OCI-LY1 (cell line): Measurements from ENCODE around the gene SNRNP40.

Experiments
- CTCF ChIP-seq: fragments of 200-600 bp; sonication (generic), shearing (Covaris generic); IDR thresholded peaks from 2 replicates; pipeline ENCODE4 v1.5.1; 2017; ENCODE audit warnings: mild to moderate bottlenecking, antibody characterized with exemption, low read length, moderate library complexity, mixed read lengths
- EZH2 ChIP-seq: fragments of 200-600 bp; sonication (generic), shearing (Covaris generic); IDR thresholded peaks from 2 replicates; pipeline ENCODE4 v1.8.0; 2017; ENCODE audit warnings: borderline replicate concordance, mixed run types, mild to moderate bottlenecking, antibody characterized with exemption, low read length, moderate library complexity, mixed read lengths

GRCh38 chr1:31258581-31258980 is 38.0 kb downstream of the SNRNP40 start:
- TF ChIP-seq CTCF (no peak), EZH2 (no peak)
